Measurements from ENCODE around the gene UBTF.

GRCh38 chr17:44207743-44208142 is 11.7 kb downstream of the UBTF start:
- TF ChIP-seq, protein P1, sequence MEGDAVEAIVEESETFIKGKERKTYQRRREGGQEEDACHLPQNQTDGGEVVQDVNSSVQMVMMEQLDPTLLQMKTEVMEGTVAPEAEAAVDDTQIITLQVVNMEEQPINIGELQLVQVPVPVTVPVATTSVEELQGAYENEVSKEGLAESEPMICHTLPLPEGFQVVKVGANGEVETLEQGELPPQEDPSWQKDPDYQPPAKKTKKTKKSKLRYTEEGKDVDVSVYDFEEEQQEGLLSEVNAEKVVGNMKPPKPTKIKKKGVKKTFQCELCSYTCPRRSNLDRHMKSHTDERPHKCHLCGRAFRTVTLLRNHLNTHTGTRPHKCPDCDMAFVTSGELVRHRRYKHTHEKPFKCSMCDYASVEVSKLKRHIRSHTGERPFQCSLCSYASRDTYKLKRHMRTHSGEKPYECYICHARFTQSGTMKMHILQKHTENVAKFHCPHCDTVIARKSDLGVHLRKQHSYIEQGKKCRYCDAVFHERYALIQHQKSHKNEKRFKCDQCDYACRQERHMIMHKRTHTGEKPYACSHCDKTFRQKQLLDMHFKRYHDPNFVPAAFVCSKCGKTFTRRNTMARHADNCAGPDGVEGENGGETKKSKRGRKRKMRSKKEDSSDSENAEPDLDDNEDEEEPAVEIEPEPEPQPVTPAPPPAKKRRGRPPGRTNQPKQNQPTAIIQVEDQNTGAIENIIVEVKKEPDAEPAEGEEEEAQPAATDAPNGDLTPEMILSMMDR (IDR thresholded peaks at IDR 0.05; ENCODE audit: low read length) = no peak
- TF ChIP-seq EZH2 (IDR thresholded peaks at IDR 0.05; ENCODE audit: borderline replicate concordance, low read length) = no peak
